ENCODE measurements around the gene CLIP2. TPM values are rescaled to one million over a fixed set of nuclear protein-coding genes. Genes with fewer than 3 reads are reported as not detected.

CLIP2 gene
- total RNA-seq, 1 experiment from 2014 or later = 26.2 TPM

DNA sequence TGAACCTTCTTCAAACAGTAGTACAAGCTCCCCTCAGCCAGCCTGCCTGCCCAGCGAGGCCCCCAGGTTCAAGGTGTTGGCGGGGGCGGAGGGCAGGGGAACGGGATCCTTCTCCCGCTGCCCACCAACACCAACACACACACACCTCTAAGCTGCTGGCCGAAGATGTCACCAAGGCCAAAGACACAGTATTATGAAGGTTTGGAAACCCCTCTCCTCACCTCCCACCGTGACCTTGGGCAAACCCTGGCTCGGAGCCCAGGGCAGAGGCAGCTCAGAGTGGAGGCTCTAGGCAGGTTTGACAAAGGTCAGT is 115.1 kb downstream of the CLIP2 start:
- Histone ChIP-seq H3K4me1 (ENCODE audit: insufficient read depth, low read length) (no peaks in the 10 kb centered on the region), H4K20me1 (ENCODE audit: low read length) (no peaks in the 10 kb centered on the region), H3F3A (ENCODE audit: low read length, unreplicated experiment) (no peaks in the 10 kb centered on the region), H2AFZ (ENCODE audit: low read length) (no peak overlapping the region), H3K4me3 (ENCODE audit: low read length) (no peak overlapping the region), H3K9me2 (replicated peaks; ENCODE audit: low read length) (no peaks in the 10 kb centered on the region), H3K9me3 (ENCODE audit: low read length) (no peaks in the 10 kb centered on the region), H3K9ac (ENCODE audit: low read length) (no peak overlapping the region), H3K27ac (ENCODE audit: low read length) (no peak overlapping the region), H3K27me3 (ENCODE audit: low read length) (no peaks in the 10 kb centered on the region), H3K36me3 (ENCODE audit: low read depth, low read length) (no peaks in the 10 kb centered on the region), H3K79me2 (ENCODE audit: low read length) (no peaks in the 10 kb centered on the region), H3K4me2 (ENCODE audit: low read length) (no peak overlapping the region)
- intact Hi-C loops (cut with micrococcal nuclease) = no loop called here
- DNase-seq (no peak), ATAC-seq (no peak)
- POLR2A ChIA-PET (ENCODE audit: unreplicated experiment) = no interaction called here
- BruUV-seq (replicated peaks) = no TSS peak
- no peak for TF ChIP-seq EZH2 (IDR thresholded peaks at IDR 0.05; ENCODE audit: low read length, unreplicated experiment)
- no peak for TF ChIP-seq EZH2phosphoT487 (IDR thresholded peaks at IDR 0.05; ENCODE audit: borderline replicate concordance, low read length)
- TF ChIP-seq, protein P1, sequence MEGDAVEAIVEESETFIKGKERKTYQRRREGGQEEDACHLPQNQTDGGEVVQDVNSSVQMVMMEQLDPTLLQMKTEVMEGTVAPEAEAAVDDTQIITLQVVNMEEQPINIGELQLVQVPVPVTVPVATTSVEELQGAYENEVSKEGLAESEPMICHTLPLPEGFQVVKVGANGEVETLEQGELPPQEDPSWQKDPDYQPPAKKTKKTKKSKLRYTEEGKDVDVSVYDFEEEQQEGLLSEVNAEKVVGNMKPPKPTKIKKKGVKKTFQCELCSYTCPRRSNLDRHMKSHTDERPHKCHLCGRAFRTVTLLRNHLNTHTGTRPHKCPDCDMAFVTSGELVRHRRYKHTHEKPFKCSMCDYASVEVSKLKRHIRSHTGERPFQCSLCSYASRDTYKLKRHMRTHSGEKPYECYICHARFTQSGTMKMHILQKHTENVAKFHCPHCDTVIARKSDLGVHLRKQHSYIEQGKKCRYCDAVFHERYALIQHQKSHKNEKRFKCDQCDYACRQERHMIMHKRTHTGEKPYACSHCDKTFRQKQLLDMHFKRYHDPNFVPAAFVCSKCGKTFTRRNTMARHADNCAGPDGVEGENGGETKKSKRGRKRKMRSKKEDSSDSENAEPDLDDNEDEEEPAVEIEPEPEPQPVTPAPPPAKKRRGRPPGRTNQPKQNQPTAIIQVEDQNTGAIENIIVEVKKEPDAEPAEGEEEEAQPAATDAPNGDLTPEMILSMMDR (conservative IDR thresholded peaks at IDR 0.05; ENCODE audit: low read depth, low read length) = no peak
- CTCF ChIA-PET = no interaction called here

DNA sequence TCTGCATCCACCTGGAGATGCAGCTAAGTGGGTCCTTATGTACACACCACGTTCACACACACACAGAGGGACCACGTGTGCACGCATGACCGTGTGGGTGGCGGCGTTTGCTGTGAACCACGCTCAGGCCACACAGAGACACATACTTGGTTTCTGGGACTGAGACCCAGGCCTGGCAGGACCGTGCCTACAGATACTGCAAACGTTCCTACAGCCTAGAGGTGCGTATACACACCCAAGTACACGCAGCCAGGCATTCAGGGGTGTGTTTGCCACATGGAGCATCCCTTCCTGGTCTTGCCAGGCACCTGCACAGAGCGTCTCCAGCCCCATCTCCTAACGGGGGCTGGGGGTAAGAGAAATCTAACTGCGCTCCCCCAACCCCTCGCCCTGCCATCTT is 115.5 kb downstream of the CLIP2 start:
- no peak overlapping the region for H3K27ac ChIP-seq (ENCODE audit: low read length)
- ChIA-PET CTCF (no interaction called here), POLR2A (ENCODE audit: unreplicated experiment) (no interaction called here)
- no peaks in the 10 kb centered on the region for H3K4me1 ChIP-seq (ENCODE audit: insufficient read depth, low read length)
- DNase-seq (no peak), ATAC-seq (no peak)
- no peaks in the 10 kb centered on the region for H3K27me3 ChIP-seq (ENCODE audit: low read length)
- no peaks in the 10 kb centered on the region for H4K20me1 ChIP-seq (ENCODE audit: low read length)
- BruUV-seq (replicated peaks) = TSS peak; percentile 34
- H3K9ac ChIP-seq (ENCODE audit: low read length) = no peak overlapping the region
- no peaks in the 10 kb centered on the region for H3K9me2 ChIP-seq (replicated peaks; ENCODE audit: low read length)
- no peaks in the 10 kb centered on the region for H3K9me3 ChIP-seq (ENCODE audit: low read length)
- no peak overlapping the region for H2AFZ ChIP-seq (ENCODE audit: low read length)
- H3F3A ChIP-seq (ENCODE audit: low read length, unreplicated experiment) = no peaks in the 10 kb centered on the region
- H3K79me2 ChIP-seq (ENCODE audit: low read length) = no peaks in the 10 kb centered on the region
- intact Hi-C loops (cut with micrococcal nuclease) = no loop called here
- no peak for TF ChIP-seq EZH2 (IDR thresholded peaks at IDR 0.05; ENCODE audit: low read length, unreplicated experiment)
- TF ChIP-seq, protein P1 (conservative IDR thresholded peaks at IDR 0.05; ENCODE audit: low read depth, low read length) = no peak
- no peak for TF ChIP-seq EZH2phosphoT487 (IDR thresholded peaks at IDR 0.05; ENCODE audit: borderline replicate concordance, low read length)
- H3K36me3 ChIP-seq (ENCODE audit: low read depth, low read length) = no peaks in the 10 kb centered on the region
- H3K4me2 ChIP-seq (ENCODE audit: low read length) = no peak overlapping the region
- no peak overlapping the region for H3K4me3 ChIP-seq (ENCODE audit: low read length)

DNA sequence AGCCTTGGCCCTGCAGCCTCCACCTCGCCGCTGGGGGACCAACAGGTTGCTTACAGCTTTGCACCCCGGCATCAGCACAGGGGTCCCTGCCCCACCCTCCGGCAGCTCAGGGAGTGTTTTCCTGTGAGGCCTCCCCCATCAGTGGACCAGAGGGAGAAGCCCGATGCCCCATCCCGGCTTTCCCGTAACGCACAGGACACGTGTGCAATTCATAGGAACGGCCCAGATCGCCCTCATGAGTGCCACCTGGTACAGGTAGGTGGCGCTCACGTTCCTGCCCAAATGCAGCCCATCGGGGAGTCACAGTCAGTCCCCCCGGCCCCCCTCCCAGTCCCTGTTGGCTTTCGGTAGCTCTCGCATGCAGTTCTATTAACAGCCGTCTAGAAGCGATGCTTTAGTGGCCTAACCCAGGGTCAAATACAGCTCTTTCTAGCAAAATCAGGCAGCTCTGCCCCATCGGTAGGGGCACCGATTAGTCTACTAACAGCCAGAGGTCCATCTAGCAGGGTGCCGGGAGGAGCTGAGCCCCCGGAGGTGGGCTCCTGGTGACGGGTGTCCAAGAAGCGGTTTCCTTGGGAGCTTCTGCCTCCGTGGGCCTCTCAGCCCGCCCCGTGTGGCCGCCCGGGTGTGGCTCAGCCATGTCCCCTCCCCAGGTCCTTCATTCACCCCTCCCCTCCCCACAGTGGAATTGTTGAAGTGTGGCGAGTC is 116.1 kb downstream of the CLIP2 start:
- intact Hi-C loops (cut with micrococcal nuclease) = no loop called here
- DNase-seq (no peak), ATAC-seq (no peak)
- BruUV-seq (replicated peaks) = no TSS peak
- TF ChIP-seq EZH2phosphoT487 (IDR thresholded peaks at IDR 0.05; ENCODE audit: borderline replicate concordance, low read length) = no peak
- TF ChIP-seq, protein P1 (conservative IDR thresholded peaks at IDR 0.05; ENCODE audit: low read depth, low read length) = peak; percentile 63
- Histone ChIP-seq H4K20me1 (ENCODE audit: low read length) (no peaks in the 10 kb centered on the region), H3K9ac (ENCODE audit: low read length) (no peak overlapping the region), H3K79me2 (ENCODE audit: low read length) (no peaks in the 10 kb centered on the region), H3K9me2 (replicated peaks; ENCODE audit: low read length) (no peaks in the 10 kb centered on the region), H3K4me3 (ENCODE audit: low read length) (no peak overlapping the region), H3K4me2 (ENCODE audit: low read length) (no peak overlapping the region), H3F3A (ENCODE audit: low read length, unreplicated experiment) (no peaks in the 10 kb centered on the region), H3K36me3 (ENCODE audit: low read depth, low read length) (no peaks in the 10 kb centered on the region), H2AFZ (ENCODE audit: low read length) (no peak overlapping the region), H3K9me3 (ENCODE audit: low read length) (no peaks in the 10 kb centered on the region), H3K27ac (ENCODE audit: low read length) (no peak overlapping the region), H3K4me1 (ENCODE audit: insufficient read depth, low read length) (no peaks in the 10 kb centered on the region), H3K27me3 (ENCODE audit: low read length) (no peaks in the 10 kb centered on the region)
- ChIA-PET POLR2A (ENCODE audit: unreplicated experiment) (no interaction called here), CTCF (interaction anchor here (0.6 kb wide), 2 partner anchors 60 to 69 kb away, joined by 4 to 6 read pairs; no protein-coding TSS in a partner anchor)

Data from PC-3 (cell line).